Esophagus squamous epithelium (tissue), 5 donors: ENCODE data around the gene SLC6A3. TPM values are rescaled to one million over a fixed set of nuclear protein-coding genes. Genes with fewer than 3 reads are reported as not detected.

Source experiments
- DNase-seq: peaks from one replicate; lab custom pipeline; 2025; lab: John Stamatoyannopoulos, UW
- H3K27ac ChIP-seq, 4 donors: fragments of 200-600 bp; sonication (generic); one replicate each; pipeline ENCODE4 v1.5.1; 2016 to 2019; ENCODE audit warnings: mild to moderate bottlenecking in 1 of 4
- H3K27me3 ChIP-seq, 4 donors: fragments of 200-600 bp; sonication (generic); 1 replicate in 3 of 4; 2 replicates in 1 of 4; pipeline versions ENCODE4 v1.5.1 to v1.6.0; 2017 to 2021; ENCODE audit warnings: antibody characterized with exemption in 1 of 4
- H3K36me3 ChIP-seq, 3 donors: fragments of 200-600 bp; sonication (generic); one replicate each; pipeline ENCODE4 v1.5.1; 2016 to 2019
- H3K4me1 ChIP-seq, 3 donors: fragments of 200-600 bp; sonication (generic); one replicate each; pipeline ENCODE4 v1.5.1; 2017 to 2019
- H3K4me3 ChIP-seq, 4 donors: fragments of 200-600 bp; sonication (generic); 1 replicate in 3 of 4; 2 replicates in 1 of 4; pipeline ENCODE4 v1.5.1; 2016 to 2019; ENCODE audit warnings: mild to moderate bottlenecking in 2 of 4, moderate library complexity in 1 of 4
- H3K9me3 ChIP-seq, 3 donors: fragments of 200-600 bp; sonication (generic); one replicate each; pipeline ENCODE4 v1.5.1; 2016 to 2019
- POLR2A ChIP-seq, 4 donors: fragments of 450-650 bp; IDR thresholded peaks; one replicate each; pipeline ENCODE4 v1.6.1; 2017; ENCODE audit warnings: antibody characterized with exemption in 4 of 4, mild to moderate bottlenecking in 4 of 4, moderate library complexity in 3 of 4
- WGBS, 2 donors: methylation state at CpG; one replicate each; pipeline ENCODE4 v1.1.5; 2018; 5-methylcytosine and 5-hydroxymethylcytosine counted together
- intact Hi-C: fragments of 100-400 bp; cut with DNase I; formaldehyde crosslinking; loops from one replicate; pipeline ENCODE4 v1.15.0; 2022
- total RNA-seq, 4 donors: library from RNA; depleted of rRNA; stranded (reverse); fragments of >200 nt; gene quantifications; one replicate each; pipeline ENCODE4 v1.1.0, GENCODE V29; 2016
- TF ChIP-seq, protein P1 (sequence below), 6 experiments: fragments of 450-650 bp in 4 of 6; fragments of 200-600 bp in 2 of 6; sonication (generic) in 2 of 6; IDR thresholded peaks; one replicate each; pipeline ENCODE4 v1.5.1; 2016 to 2019; ENCODE audit warnings: antibody characterized with exemption in 6 of 6, mild to moderate bottlenecking in 4 of 6, moderate library complexity in 4 of 6
- donor health status: DM: yes; HTN: yes; CAD: no.

The SLC6A3 gene
- total RNA-seq, 4 donors from 2014 or later = 0.19 TPM; not detected in 3

DNA sequence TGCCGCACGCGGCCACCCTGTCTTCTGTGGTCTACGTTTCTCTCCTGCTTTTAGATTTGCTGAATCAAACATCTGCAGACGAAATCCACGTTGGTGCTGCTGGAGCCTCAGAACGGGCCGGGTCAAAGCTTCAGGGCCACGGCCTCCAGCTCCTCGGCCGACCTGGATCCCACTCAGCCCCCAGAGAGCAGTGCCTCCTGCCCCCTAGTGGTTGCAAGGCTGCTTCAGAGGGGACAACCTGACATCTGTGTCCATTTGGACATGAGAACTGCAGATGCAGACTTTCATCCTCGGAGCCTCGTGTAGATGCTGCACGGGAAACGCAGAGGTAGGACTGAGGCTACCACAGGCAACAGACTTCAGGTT, 23.0 kb upstream of the SLC6A3 start:
- Histone ChIP-seq H3K4me3 (no peak overlapping the region), H3K27ac (no peak overlapping the region), H3K27me3 (no peaks in the 10 kb centered on the region), H3K4me1 (no peaks in the 10 kb centered on the region), H3K9me3 (no peaks in the 10 kb centered on the region), H3K36me3 (peaks cover 3 to 61% (median 8%) of the 10 kb centered on the region in 3 donors)
- intact Hi-C loops = no loop called here
- WGBS, 2 donors = 91 to 92% methylated on average over 12 of the region's 15 CpGs
- no peak for DNase-seq
- TF ChIP-seq, protein P1, sequence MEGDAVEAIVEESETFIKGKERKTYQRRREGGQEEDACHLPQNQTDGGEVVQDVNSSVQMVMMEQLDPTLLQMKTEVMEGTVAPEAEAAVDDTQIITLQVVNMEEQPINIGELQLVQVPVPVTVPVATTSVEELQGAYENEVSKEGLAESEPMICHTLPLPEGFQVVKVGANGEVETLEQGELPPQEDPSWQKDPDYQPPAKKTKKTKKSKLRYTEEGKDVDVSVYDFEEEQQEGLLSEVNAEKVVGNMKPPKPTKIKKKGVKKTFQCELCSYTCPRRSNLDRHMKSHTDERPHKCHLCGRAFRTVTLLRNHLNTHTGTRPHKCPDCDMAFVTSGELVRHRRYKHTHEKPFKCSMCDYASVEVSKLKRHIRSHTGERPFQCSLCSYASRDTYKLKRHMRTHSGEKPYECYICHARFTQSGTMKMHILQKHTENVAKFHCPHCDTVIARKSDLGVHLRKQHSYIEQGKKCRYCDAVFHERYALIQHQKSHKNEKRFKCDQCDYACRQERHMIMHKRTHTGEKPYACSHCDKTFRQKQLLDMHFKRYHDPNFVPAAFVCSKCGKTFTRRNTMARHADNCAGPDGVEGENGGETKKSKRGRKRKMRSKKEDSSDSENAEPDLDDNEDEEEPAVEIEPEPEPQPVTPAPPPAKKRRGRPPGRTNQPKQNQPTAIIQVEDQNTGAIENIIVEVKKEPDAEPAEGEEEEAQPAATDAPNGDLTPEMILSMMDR (IDR thresholded peaks at IDR 0.05) = peak in 3 of 6 experiments; percentile 20 to 45 (median 29)
- TF ChIP-seq POLR2A (IDR thresholded peaks at IDR 0.05) = no peak

DNA sequence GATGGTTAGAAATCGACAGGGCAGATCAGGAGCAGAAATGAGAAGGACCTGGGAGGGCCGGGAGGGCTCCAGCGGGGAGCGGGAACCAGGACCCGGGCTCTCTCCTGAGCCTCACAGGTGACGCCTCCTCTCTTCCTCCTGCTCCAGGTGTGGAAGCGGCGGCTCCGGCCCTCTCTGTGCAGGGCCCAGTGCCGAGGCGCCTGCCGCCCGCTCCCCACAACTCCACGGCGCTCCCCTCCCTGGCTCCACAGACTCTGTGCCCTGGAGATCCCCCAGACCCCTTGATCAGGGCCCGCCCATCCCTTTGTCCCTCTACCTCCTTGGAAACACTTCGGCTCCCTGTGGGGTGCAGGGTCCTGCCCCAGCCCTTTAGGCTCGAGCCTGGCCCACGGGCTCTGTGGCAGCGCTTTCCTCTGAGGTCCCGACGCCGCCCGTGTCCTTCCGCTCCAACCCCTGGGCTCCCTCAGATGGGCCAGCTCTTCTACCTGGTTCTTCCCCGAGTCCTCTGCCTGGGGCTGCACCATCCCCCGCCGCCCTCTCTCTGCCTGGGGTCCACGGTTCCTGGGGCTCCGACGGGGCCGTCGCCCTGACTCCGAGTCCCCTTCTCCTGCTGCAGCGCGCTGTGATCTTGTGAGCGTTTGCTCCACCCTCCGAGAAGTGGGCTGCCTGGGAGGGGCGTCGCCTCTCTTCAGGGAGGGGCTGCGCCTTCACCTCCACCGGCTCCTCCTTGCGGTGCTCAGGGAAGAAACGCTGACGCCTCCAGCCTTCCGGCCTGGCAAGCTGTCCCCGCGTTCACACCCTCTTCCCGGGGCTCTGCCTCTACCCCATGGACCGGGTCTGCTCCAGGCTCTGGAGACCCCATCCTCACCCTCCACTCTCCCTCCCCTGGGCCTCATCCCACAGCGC, 22.4 kb upstream of the SLC6A3 start:
- DNase-seq = no peak
- peaks cover 10 to 61% (median 12%) of the 10 kb centered on the region in 3 donors for H3K36me3 ChIP-seq
- WGBS, 2 donors = 93 to 94% methylated on average over 33 to 38 of the region's 51 CpGs

DNA sequence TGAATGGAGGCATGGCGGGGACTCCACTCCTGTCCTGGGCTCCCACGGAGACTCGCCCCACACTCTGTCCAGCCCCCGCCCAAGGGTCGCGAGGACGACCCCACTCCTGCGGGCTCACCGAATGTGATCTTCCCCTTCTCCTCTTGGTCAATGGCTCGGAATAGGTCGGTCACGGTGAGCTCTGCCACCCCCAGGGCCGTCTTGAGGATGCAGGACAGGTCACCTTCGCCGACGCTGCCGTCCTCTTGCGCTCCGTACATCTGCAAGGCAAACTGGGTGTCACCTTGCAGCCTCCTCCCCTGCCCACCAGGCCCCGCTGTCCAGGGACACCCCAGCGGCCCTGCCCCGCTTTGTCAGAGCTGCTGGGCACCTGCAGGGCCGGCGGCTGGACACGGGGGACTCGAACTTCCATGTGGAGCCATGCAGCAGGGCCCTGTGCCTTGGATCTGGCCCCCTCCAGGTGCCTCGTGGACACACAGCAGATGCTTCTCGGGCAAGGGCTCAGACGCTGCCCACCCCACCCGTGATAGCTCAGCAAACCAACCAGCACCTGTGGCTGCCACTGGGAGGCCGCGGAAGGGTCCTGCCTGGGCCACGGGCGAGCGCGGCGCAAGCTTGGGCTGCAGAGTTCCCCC, 21.5 kb upstream of the SLC6A3 start:
- intact Hi-C loops = no loop called here
- 92 to 97% methylated on average over 12 to 20 of the region's 37 CpGs for WGBS, 2 donors
- Histone ChIP-seq H3K27ac (no peak overlapping the region), H3K4me3 (no peak overlapping the region), H3K4me1 (no peaks in the 10 kb centered on the region), H3K36me3 (peaks cover 11 to 62% (median 12%) of the 10 kb centered on the region in 3 donors), H3K27me3 (no peaks in the 10 kb centered on the region), H3K9me3 (no peaks in the 10 kb centered on the region)
- no peak for TF ChIP-seq POLR2A (IDR thresholded peaks at IDR 0.05)
- TF ChIP-seq, protein P1 (IDR thresholded peaks at IDR 0.05) = no peak
- DNase-seq = no peak

More for the DNA sequence above, 22.4 kb upstream of the SLC6A3 start:
- intact Hi-C loops = no loop called here
- TF ChIP-seq, protein P1 (IDR thresholded peaks at IDR 0.05) = no peak
- TF ChIP-seq POLR2A (IDR thresholded peaks at IDR 0.05) = no peak
- Histone ChIP-seq H3K27me3 (no peaks in the 10 kb centered on the region), H3K9me3 (no peaks in the 10 kb centered on the region), H3K27ac (no peak overlapping the region), H3K4me1 (no peaks in the 10 kb centered on the region), H3K4me3 (no peak overlapping the region)

DNA sequence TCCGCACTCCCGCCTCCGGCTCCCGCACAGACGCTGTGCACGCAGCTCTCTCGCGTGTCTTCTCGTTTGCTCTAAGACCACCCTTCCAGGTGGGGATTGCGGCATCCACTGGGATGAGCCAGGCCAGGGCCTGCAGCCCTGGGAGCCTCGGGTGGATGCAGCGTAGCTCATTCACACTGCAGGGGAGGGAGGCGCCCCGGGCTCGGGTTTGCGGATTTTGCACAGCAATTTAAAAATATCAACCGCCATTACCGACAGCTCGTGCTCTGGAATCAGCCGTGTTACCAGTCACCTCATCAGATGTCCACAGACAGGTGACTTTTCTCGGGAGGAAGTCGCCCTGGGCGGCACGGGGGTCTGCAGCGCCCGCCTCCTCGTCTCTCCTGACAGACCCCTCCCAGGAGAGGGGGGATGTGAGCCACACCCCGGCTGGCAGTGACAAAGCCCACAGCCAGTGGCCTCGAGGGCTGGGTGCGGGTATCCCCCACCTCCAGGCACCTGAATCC, 20.8 kb upstream of the SLC6A3 start:
- no peaks in the 10 kb centered on the region for H3K27me3 ChIP-seq
- intact Hi-C loops = no loop called here
- no peak for DNase-seq
- WGBS, 2 donors = 97% methylated on average over 20 to 27 of the region's 30 CpGs
- H3K36me3 ChIP-seq = peaks cover 11 to 67% (median 12%) of the 10 kb centered on the region in 3 donors
- no peak overlapping the region for H3K27ac ChIP-seq
- no peaks in the 10 kb centered on the region for H3K9me3 ChIP-seq
- no peaks in the 10 kb centered on the region for H3K4me1 ChIP-seq
- no peak overlapping the region for H3K4me3 ChIP-seq
- TF ChIP-seq, protein P1 (IDR thresholded peaks at IDR 0.05) = no peak
- no peak for TF ChIP-seq POLR2A (IDR thresholded peaks at IDR 0.05)

DNA sequence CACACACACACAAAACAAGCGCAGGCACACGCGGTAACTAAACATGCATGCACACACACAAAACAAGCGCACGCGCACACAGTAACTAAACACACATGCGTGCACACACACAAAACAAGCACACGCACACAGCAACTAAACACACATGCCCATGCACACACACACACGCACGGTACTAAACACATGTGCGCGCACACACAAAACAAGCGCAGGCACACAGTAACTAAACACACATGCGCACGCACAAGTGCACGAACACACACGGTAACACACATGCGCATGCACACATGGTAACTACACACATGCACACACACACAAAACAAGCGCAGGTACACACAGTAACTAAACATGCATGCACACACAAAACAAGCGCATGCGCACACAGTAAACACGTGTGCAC, 19.9 kb upstream of the SLC6A3 start:
- no peak overlapping the region for H3K27ac ChIP-seq
- no peaks in the 10 kb centered on the region for H3K9me3 ChIP-seq
- no peak for DNase-seq
- no peaks in the 10 kb centered on the region for H3K27me3 ChIP-seq
- 96 to 97% methylated on average over 21 to 22 of the region's 22 CpGs for WGBS, 2 donors
- H3K4me1 ChIP-seq = no peaks in the 10 kb centered on the region
- intact Hi-C loops = no loop called here
- peaks cover 11 to 61% (median 12%) of the 10 kb centered on the region in 3 donors for H3K36me3 ChIP-seq
- no peak for TF ChIP-seq POLR2A (IDR thresholded peaks at IDR 0.05)
- TF ChIP-seq, protein P1 (IDR thresholded peaks at IDR 0.05) = no peak
- no peak overlapping the region for H3K4me3 ChIP-seq
